Activated T-helper 2 cell treated with anti-CD3 and anti-CD28 coated beads, Interferon-gamma antibody, Interleukin-2, Interleukin-4, amounts not matched to agents 10 μg/mL and 5 μg/mL and 100 μg/mL, durations not matched to agents 14 hours and 24 hours and 36 hours (primary cell): ENCODE data around the gene IREB2. TPM values are rescaled to one million over a fixed set of nuclear protein-coding genes. Genes with fewer than 3 reads are reported as not detected.

Experiments
- DNase-seq: peaks from one replicate; pipeline ENCODE4 v3.0.0; 2021; ENCODE audit warnings: low spot score
- H3K27ac Mint-ChIP-seq: one replicate; pipeline ENCODE4 v1.8.0; 2021; ENCODE audit warnings: mixed read lengths
- H3K27me3 Mint-ChIP-seq: one replicate; pipeline ENCODE4 v1.8.0; 2021; ENCODE audit warnings: low read depth, mixed read lengths
- H3K36me3 Mint-ChIP-seq: one replicate; pipeline ENCODE4 v1.8.0; 2021; ENCODE audit warnings: low read depth, mixed read lengths
- H3K4me1 Mint-ChIP-seq: one replicate; pipeline ENCODE4 v1.8.0; 2021; ENCODE audit warnings: low read depth, mixed read lengths
- H3K4me3 Mint-ChIP-seq: one replicate; pipeline ENCODE4 v1.8.0; 2021; ENCODE audit warnings: low read depth, mild to moderate bottlenecking, moderate library complexity, mixed read lengths
- H3K9me3 Mint-ChIP-seq: one replicate; pipeline ENCODE4 v1.8.0; 2021; ENCODE audit warnings: mixed read lengths
- intact Hi-C: fragments of 100-400 bp; cut with micrococcal nuclease; formaldehyde crosslinking; loops from one replicate; pipeline ENCODE4 v1.15.1; 2023
- total RNA-seq: library from RNA; stranded (reverse); gene quantifications from 2 replicates; pipeline ENCODE4 v1.2.3, GENCODE V29; 2022

Gene IREB2
- total RNA-seq, 1 donor from 2014 or later = 97.8 TPM

DNA sequence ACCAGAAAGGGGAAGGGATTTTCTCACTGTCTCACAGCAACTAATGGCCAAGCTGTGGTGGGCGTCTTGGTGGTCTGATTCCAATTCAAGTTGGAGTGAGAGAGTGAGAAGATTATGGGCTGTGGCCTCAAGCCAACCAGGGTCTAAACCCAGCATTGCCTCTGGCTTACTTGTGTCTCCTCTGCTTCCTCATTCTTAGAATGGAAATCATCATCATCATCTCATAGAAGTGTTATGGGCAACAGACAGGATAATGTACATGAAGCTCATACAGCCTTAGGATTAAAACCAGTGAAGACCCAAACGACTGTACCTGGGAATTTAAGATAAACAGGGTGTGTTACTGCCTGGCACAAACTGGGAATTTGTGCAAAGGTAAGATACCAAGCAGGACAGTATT, 29.1 kb upstream of the IREB2 start:
- H3K4me3 Mint-ChIP-seq = no peak overlapping the region
- intact Hi-C loops = no loop called here
- H3K9me3 Mint-ChIP-seq = no peaks in the 10 kb centered on the region
- H3K27me3 Mint-ChIP-seq = peaks cover 6% of the 10 kb centered on the region
- H3K4me1 Mint-ChIP-seq = no peaks in the 10 kb centered on the region
- no peak for DNase-seq
- H3K27ac Mint-ChIP-seq = no peak overlapping the region
- no peaks in the 10 kb centered on the region for H3K36me3 Mint-ChIP-seq

DNA sequence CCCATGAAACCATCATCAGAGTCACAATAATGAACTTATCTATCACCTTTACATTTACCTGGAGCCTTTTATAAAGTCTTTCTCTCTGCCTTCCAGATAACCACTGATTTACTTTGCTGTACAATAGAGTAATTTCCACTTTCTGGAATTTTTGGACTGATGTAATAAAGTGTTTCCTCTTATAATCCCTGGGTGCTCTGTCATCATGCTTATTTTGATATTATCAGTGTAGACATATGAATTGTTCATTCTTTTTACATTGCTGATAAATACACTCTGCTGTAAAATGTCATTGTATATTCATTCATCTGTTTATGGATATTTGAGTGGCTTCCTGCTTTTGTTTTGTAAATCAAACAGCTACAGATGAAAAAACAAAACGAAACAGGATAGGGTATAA, 27.0 kb upstream of the IREB2 start:
- Mint-ChIP-seq H3K9me3 (no peaks in the 10 kb centered on the region), H3K4me3 (no peak overlapping the region), H3K4me1 (no peaks in the 10 kb centered on the region), H3K27me3 (peaks cover 14% of the 10 kb centered on the region), H3K36me3 (no peaks in the 10 kb centered on the region), H3K27ac (no peak overlapping the region)
- no peak for DNase-seq
- intact Hi-C loops = no loop called here

DNA sequence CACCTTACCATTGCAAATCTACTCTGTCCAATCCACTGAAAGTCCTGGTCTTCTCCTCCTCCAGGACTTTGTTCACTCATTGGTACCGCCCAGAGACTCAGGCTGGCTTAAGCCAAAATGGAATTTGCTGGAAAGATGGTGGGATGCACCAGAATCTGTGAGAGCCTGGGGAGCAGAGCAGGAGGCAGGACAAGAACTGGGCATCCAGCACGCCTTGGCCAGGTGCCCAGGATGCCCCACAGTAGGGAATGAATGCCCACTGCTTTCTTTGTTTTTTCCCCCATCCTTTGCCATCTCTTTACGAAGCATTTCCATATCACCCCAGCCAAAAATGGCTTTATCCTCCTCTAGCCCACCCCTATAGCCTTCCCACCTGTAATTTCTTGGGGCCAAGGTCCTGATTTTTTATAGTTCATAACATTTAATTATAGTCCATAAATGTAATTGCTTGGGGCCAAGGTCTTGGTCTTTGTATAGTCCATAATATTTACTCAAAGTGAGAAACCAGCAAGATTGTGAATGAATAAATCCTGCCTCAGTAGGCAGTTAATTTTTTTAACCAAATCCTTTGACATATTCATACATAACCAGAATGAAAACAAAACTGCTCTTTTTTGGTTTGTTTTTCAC, 23.3 kb upstream of the IREB2 start:
- Mint-ChIP-seq H3K27ac (no peak overlapping the region), H3K9me3 (no peaks in the 10 kb centered on the region), H3K4me3 (no peak overlapping the region), H3K36me3 (no peaks in the 10 kb centered on the region), H3K4me1 (no peaks in the 10 kb centered on the region), H3K27me3 (peaks cover 24% of the 10 kb centered on the region)
- intact Hi-C loops = no loop called here
- no peak for DNase-seq

DNA sequence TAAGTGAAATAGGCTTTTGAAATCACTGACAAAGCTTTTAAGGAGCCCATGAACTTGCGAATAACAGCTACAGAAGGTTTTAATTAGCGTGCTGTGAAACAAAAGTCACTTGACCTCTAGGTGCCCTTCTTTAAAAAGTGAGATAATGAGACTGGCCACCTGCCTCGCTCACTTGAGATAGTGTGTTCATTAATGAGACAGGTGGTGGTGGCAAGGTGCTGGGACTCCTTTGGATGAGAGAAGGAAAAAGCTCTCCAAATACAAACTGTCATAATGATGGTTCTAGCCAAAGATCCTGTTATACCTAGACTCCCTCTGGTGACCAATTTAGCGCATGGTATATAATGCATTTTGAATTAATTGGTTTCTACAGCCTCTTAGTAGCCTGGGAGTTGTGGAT, 22.7 kb upstream of the IREB2 start:
- intact Hi-C loops = no loop called here
- no peak overlapping the region for H3K4me3 Mint-ChIP-seq
- DNase-seq = no peak
- peaks cover 24% of the 10 kb centered on the region for H3K27me3 Mint-ChIP-seq
- H3K36me3 Mint-ChIP-seq = no peaks in the 10 kb centered on the region
- no peak overlapping the region for H3K27ac Mint-ChIP-seq
- H3K4me1 Mint-ChIP-seq = no peaks in the 10 kb centered on the region
- H3K9me3 Mint-ChIP-seq = no peaks in the 10 kb centered on the region

DNA sequence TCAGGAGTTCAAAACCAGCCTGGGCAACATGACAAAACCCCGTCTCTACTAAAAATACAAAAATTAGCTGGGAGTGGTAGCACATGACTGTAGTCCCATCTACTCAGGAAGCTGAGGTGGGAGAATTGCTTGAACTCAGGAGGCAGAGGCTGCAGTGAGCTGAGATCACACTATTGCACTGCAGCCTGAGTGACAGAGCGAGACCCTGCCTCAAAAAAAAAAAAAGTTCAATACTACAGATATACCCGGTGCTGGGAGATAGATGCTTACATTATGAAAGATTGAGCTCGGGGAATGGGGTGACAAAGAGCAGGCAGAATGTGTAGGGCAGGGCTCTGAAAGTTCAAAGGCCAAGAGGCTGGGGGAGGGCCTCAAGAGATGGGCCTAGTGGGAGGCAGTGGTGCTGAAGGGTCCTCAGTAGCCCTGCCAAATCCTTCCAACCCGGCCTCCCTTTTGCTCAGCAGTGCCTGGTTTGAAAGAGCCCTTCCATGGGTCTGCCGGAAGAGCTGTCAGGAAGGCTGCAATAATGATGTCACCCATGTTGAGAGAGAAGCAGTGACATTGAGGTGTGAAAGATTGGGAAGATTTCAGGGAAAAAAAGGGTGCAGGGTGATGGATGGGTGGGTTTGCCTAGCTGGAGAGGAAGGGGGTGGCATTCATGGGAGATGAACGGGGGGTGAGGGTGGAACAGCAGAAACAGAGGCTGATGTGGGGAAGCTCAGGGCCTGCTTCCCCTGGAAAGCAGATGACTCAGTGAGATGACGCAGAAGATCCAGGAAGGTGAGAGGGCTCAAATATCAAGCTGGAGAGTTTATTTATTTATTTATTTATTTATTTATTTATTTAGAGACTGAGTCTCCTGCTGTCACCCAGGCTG, 20.0 kb upstream of the IREB2 start:
- no peak for DNase-seq
- H3K27ac Mint-ChIP-seq = no peak overlapping the region
- H3K4me1 Mint-ChIP-seq = peaks cover 2% of the 10 kb centered on the region
- H3K9me3 Mint-ChIP-seq = no peaks in the 10 kb centered on the region
- H3K36me3 Mint-ChIP-seq = no peaks in the 10 kb centered on the region
- peaks cover 21% of the 10 kb centered on the region for H3K27me3 Mint-ChIP-seq
- intact Hi-C loops = no loop called here
- no peak overlapping the region for H3K4me3 Mint-ChIP-seq

DNA sequence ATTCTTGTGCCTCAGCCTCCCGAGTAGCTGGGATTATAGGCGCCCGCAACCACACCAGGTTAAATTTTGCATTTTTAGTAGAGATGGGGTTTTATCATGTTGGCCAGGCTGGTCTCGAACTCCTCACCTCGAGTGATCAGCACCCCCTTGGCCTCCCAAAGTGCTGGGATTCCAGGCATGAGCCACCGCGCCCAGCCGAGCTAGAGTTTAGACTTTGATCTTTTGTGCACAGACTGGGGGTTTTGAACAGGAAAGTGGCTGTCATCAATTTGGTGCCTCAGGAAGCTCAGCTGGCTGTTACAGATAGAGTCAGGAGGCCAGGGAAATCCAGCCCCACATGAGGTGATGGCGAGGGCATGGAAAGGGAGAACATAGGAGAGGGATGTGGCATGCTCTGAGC, 19.3 kb upstream of the IREB2 start:
- H3K27ac Mint-ChIP-seq = no peak overlapping the region
- H3K9me3 Mint-ChIP-seq = no peaks in the 10 kb centered on the region
- no peak for DNase-seq
- H3K36me3 Mint-ChIP-seq = no peaks in the 10 kb centered on the region
- peaks cover 21% of the 10 kb centered on the region for H3K27me3 Mint-ChIP-seq
- H3K4me3 Mint-ChIP-seq = no peak overlapping the region
- intact Hi-C loops = no loop called here
- peaks cover 5% of the 10 kb centered on the region for H3K4me1 Mint-ChIP-seq

DNA sequence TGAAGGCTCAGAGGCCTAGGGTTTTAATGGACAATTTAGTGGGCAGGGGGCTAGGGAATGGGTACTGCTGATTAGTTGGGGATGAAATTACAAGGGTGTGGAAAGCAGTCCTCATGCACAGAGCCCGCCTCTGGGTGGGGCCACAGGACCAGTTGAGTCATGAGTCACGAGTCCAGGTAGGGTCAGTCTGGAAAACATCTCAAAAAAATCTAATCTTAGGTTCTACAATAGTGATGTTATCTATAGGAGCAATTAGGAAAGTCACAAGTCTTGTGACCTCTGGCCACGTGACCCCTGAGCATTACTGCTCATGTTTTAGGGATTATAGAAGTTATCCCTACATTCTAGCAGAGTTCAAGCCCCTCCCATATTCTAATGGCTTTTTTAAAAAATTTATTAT, 18.6 kb upstream of the IREB2 start:
- Mint-ChIP-seq H3K4me1 (peaks cover 10% of the 10 kb centered on the region), H3K9me3 (no peaks in the 10 kb centered on the region), H3K27me3 (peaks cover 16% of the 10 kb centered on the region), H3K36me3 (no peaks in the 10 kb centered on the region), H3K4me3 (no peak overlapping the region), H3K27ac (no peak overlapping the region)
- intact Hi-C loops = no loop called here
- DNase-seq = no peak

DNA sequence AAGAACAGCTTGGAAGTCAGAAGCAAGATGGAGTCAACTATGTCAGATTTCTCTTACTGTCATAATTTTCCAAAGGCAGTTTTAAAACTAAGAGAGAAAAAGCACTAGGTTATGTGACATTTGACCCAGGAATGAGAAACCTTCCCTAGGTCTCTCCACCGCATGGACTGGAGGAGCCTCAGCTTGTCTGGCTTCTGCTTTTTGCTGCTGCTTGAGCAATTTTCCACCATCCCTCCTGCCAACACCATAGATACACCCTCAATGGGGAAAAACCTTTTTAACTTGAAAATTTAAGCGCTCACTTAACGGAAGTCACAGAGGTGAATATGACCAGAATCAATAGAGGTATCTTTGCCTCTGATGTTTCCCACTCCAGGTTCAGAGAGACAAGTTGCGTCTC, 17.8 kb upstream of the IREB2 start:
- H3K4me1 Mint-ChIP-seq = peaks cover 15% of the 10 kb centered on the region
- no peak for DNase-seq
- no peaks in the 10 kb centered on the region for H3K9me3 Mint-ChIP-seq
- no peak overlapping the region for H3K4me3 Mint-ChIP-seq
- intact Hi-C loops = no loop called here
- H3K27me3 Mint-ChIP-seq = peaks cover 12% of the 10 kb centered on the region
- H3K27ac Mint-ChIP-seq = no peak overlapping the region
- H3K36me3 Mint-ChIP-seq = no peaks in the 10 kb centered on the region

DNA sequence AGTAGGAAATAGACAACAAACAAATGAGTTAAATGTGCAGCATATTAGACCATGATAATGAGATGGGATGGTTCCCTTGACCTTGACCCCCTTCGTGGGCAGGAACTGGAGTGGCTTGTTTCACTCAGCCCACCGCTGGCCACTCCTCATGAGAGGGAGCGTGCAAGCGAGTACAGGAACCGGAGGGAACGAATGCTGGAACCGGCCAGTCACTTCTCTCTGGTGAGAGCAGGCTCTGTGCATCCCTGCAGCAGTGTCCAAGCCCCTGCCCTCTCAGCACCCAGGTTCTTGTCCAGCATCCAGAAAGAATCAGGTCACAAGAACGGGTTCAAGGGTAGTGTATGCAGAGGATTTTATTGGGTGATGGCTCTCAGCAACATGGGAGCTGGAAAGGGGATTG, 17.2 kb upstream of the IREB2 start:
- H3K9me3 Mint-ChIP-seq = no peaks in the 10 kb centered on the region
- no peaks in the 10 kb centered on the region for H3K36me3 Mint-ChIP-seq
- peaks cover 20% of the 10 kb centered on the region for H3K4me1 Mint-ChIP-seq
- no peak for DNase-seq
- intact Hi-C loops = no loop called here
- peaks cover 12% of the 10 kb centered on the region for H3K27me3 Mint-ChIP-seq
- no peak overlapping the region for H3K4me3 Mint-ChIP-seq
- no peak overlapping the region for H3K27ac Mint-ChIP-seq

DNA sequence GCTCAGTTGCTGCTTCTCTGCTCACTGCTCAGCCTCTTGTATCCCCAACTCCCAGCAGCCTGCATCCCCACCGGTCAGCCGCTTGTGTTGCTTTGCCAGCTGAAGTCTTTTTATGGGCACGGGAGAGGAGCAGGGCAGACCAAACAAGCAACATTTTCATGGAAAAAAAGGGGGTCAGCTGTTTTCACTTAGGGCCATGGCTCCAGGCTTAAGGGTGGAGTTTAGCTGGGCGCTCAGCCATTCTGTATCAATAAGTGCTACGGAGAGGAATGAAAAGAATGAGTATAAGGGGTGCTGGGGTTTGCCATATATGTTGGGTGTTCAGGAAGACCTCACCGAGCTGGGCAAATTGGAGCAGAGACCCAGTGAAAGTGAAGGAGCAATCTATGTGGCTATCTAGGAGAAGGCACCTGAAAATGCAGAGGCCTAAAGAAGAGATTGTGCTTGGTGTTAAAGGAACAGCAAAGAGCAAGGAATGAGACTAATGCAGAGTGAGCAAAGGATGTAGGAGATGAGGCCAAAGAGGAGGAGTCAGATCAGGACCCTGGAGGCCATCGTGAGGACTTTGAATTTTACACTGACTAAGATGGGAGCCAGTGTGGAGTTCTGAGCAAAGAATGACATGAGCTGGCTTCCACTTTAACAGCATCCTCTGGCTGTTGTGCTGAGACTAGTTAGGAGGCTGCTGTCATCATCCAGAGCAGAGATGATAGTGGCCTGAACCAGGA, 16.6 kb upstream of the IREB2 start:
- H3K27ac Mint-ChIP-seq = no peak overlapping the region
- peaks cover 12% of the 10 kb centered on the region for H3K27me3 Mint-ChIP-seq
- no peaks in the 10 kb centered on the region for H3K9me3 Mint-ChIP-seq
- peaks cover 26% of the 10 kb centered on the region for H3K4me1 Mint-ChIP-seq
- H3K36me3 Mint-ChIP-seq = no peaks in the 10 kb centered on the region
- H3K4me3 Mint-ChIP-seq = no peak overlapping the region
- no peak for DNase-seq
- intact Hi-C loops = no loop called here

DNA sequence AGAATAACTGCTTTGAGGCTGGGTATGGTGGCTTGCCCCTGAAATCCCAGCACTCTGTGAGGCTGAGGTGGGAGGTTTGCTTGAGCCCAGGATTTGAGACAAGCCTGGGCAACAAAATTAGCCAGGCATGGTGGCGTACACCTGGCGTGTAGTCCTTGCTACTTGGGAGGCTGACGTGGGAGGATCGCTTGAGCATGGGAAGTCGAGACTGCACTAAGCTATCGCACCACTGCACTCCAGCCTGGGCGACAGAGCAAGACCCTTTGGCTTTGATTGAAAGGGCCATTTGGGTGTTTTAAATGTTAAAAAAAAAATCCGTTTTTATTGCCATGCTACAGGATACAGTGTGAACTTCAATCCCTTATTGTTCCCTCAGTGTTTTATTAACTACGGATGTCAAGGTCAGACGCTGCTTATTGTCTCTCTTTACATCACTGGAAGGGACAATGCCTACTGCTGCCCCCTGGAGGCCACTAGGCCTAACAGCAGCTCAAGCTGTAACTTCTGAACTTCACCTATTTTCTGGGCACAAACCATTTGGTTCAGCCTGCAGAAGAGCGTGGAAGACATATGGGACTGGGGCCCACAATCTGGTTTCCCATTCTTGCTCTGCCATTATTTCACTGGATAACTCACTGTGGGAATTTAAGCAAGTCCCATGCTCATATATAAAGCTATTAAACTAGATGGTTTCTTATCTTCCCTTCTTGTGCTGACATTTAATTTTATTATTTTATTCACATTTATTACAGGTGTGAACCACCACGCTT, 15.3 kb upstream of the IREB2 start:
- Mint-ChIP-seq H3K4me3 (no peak overlapping the region), H3K9me3 (no peaks in the 10 kb centered on the region), H3K27ac (no peak overlapping the region), H3K36me3 (no peaks in the 10 kb centered on the region), H3K4me1 (peaks cover 34% of the 10 kb centered on the region), H3K27me3 (peaks cover 12% of the 10 kb centered on the region)
- DNase-seq = peak; percentile 46
- intact Hi-C loops = loop anchor here (2.0 kb wide), 1 partner anchor 114 kb away; no protein-coding TSS in a partner anchor

DNA sequence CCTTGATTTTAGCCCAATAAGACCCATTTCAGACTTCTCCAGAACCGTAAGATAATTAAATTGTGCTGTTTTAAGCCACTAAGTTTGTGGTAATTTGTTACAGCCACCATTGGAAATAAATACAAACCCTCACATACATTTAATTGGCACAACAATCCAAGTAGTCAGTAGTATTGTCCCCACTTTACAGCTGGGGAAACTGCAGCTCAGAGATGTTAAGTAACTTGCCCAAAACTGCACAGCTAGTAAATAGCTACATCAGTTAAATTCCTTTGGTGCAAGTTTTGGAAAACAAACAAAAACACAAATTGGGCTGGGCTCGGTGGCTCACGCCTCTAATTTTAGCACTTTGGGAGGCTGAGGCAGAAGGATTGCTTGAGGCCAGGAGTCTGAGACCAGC, 13.3 kb upstream of the IREB2 start:
- DNase-seq = no peak
- Mint-ChIP-seq H3K4me1 (peaks cover 38% of the 10 kb centered on the region), H3K9me3 (no peaks in the 10 kb centered on the region), H3K36me3 (no peaks in the 10 kb centered on the region), H3K4me3 (no peak overlapping the region), H3K27me3 (peaks cover 2% of the 10 kb centered on the region), H3K27ac (no peak overlapping the region)
- intact Hi-C loops = no loop called here
